Right ventricle myocardium superior (tissue), 1 donor: Measurements from ENCODE around the gene WNT10A. TPM values are rescaled to one million over a fixed set of nuclear protein-coding genes. Genes with fewer than 3 reads are reported as not detected.
"Not testable (repeated sequence)": the region's sequence is repeated elsewhere in the genome, so short reads cannot be mapped to it uniquely, and the experiment has no call there.

Experiments
- ATAC-seq: fragments of 200-7000 bp; cut with Tn5 transposase; one replicate; pipeline ENCODE4 v1.9.1; 2020; ENCODE audit warnings: mild to moderate bottlenecking; ENCODE audit not compliant: poor library complexity
- DNase-seq: peaks from one replicate; pipeline ENCODE4 v3.0.0-alpha.2; 2020
- intact Hi-C: fragments of 100-400 bp; cut with DNase I; formaldehyde crosslinking; loops from one replicate; pipeline ENCODE4 v1.11.2; 2022
- total RNA-seq: library from RNA; stranded (reverse); fragmentation: NEBNext Ultra II Directional; extraction: Animal tissue kit (Norgen Biotek cat#: 25700); gene quantifications from one replicate; pipeline ENCODE4 v1.2.1, GENCODE V29; 2021
- donor health status: DM: no; HTN: yes; CAD: no; lungs with severe emphysema.

Gene WNT10A
- total RNA-seq, 1 donor from 2014 or later = not detected

GRCh38 chr2:218898109-218898878 lies 17.6 kb downstream of the WNT10A start:
- DNase-seq (peak; percentile 85), ATAC-seq (peak; percentile 94)
- intact Hi-C loops = no loop called here

DNA sequence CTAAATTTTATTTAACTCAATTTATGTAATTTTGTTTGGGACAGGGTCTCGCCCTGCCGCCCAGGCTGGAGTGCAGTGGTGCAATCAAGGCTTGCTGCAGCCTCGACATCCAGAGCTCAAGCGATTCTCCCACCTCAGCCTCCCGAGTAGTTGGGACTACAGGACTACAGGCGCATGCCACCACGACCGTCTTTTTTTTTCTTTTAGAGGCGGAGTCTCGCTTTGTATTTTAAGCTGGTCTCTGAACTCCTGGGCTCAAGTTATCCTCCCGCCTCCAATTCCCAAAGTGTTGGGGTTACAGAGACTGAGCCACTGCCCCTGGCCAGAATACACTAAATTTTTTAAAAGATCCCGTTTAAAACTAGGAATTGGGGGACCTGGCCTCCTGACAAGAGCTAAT lies 18.5 kb downstream of the WNT10A start:
- no peak for ATAC-seq
- no peak for DNase-seq
- intact Hi-C loops = no loop called here

DNA sequence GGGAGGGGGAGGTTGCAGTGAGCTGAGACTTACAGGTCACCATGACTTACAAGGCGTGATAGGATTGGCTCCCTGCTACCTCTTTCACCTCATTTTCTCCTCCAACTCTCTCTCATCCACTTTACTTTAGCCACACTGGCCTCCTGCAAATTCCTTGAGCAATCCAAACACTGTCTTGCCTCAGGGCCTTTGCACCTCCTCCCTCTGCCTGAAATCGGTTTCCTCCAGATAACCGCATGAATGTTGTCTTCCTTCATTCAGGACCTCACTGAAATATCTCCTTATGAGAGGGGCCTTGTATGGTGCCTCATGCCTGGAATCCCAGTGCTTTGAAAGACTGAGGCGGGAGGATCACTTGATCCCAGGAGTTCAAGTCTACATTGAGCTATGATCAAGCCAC lies 21.8 kb downstream of the WNT10A start:
- DNase-seq (no peak), ATAC-seq (no peak)
- intact Hi-C loops = no loop called here

- DNase-seq (no peak), ATAC-seq (no peak)
- intact Hi-C loops = no loop called here
Observed at GRCh38 chr2:218904176-218904575, 23.5 kb downstream of the WNT10A start.

GRCh38 chr2:218908721-218909619 lies 28.3 kb downstream of the WNT10A start:
- intact Hi-C loops = no loop called here

GRCh38 chr2:218910741-218911140 lies 30.1 kb downstream of the WNT10A start:
- DNase-seq (no peak), ATAC-seq (no peak)
- intact Hi-C loops = no loop called here

More at GRCh38 chr2:218908721-218909619, 28.3 kb downstream of the WNT10A start:
- peak; percentile 99 for ATAC-seq
- peak; percentile 92 for DNase-seq

GRCh38 chr2:218920504-218920903 lies 39.9 kb downstream of the WNT10A start:
- ATAC-seq (no peak), DNase-seq (no peak)
- intact Hi-C loops = no loop called here

GRCh38 chr2:218924757-218925156 lies 44.1 kb downstream of the WNT10A start:
- intact Hi-C loops = no loop called here
- DNase-seq = no peak
- ATAC-seq = no peak

DNA sequence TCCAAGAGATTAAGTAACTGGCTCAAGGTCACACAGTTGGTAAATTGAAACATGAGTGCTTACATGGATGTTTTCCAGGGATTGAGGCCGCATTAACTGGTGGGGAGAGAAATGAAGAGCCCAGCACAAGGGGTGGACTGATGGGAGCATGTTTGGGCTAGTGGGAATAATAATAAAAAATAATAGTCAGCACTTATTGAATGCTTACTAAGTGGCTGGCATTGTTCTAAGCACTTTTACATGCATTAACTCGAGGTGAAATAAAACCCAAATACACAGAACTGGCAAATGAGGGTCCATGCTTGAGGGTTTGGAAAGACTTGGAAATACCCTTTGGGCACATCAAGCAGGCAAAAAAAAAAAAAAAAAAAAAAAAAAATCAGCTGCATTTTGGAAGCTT lies 44.8 kb downstream of the WNT10A start:
- intact Hi-C loops = no loop called here
- ATAC-seq = no peak
- no peak for DNase-seq

DNA sequence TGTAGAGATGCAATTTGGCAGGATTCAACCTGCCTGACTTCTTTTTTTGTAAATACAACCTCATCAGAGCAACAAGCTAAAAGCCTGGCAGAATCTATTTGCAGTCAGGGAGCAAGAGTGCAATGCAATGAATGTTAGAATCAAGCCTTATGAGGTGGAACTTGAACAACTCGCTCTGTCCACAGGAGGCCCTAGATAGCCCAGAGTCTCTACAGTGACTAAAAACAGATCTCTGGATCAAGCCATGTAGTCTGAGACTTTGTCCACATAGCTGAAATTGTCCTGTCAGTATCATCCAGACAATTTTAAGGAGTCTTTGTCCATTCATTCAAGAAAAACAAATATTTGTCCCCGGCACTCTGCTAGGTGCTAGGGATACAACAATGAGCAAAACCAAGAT lies 46.8 kb downstream of the WNT10A start:
- intact Hi-C loops = no loop called here
- ATAC-seq (no peak), DNase-seq (no peak)

DNA sequence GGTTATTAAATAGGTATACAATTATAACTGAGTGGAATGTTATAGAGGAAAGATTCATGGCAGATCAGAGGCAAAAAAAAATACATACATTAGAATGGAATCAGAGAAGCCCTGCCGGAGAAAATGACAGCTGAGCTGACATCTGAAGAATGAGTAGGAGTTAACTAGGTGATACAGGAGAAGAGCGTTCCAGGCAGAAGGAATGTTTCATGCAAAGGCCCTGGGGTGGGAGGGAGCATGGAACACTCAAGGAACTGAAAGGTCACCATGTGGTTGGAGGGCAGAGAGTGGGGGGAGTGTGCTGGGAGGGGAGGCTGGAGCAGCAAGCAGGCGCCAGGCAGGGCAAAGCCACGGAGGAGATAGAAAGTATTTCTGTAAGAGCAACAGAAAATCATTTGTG lies 47.2 kb downstream of the WNT10A start:
- ATAC-seq (no peak), DNase-seq (no peak)
- intact Hi-C loops = no loop called here

- intact Hi-C loops, DNase-seq, ATAC-seq: not testable (repeated sequence)
Observed at GRCh38 chr2:218930488-218930887, 49.8 kb downstream of the WNT10A start.

- ATAC-seq, intact Hi-C loops, DNase-seq: not testable (repeated sequence)
Observed at GRCh38 chr2:218931751-218932150, 51.1 kb downstream of the WNT10A start.

Other genes with a start within 250 kb of the WNT10A start
- gene ZNF142, start 221.2 kb upstream of the WNT10A start, total RNA-seq = 20.5 TPM
- gene BCS1L, start 221.2 kb upstream of the WNT10A start, total RNA-seq = 47.6 TPM
- gene RNF25, start 208.8 kb upstream of the WNT10A start, total RNA-seq = 12.4 TPM
- gene STK36, start 208.8 kb upstream of the WNT10A start, total RNA-seq = 3.9 TPM
- gene TTLL4, start 170.0 kb upstream of the WNT10A start, total RNA-seq = 5.6 TPM
- 10.5 TPM for gene CYP27A1, start 98.7 kb upstream of the WNT10A start, total RNA-seq
- not detected for gene PRKAG3, start 49.0 kb upstream of the WNT10A start, total RNA-seq
- 2.6 TPM for gene WNT6, start 21.0 kb upstream of the WNT10A start, total RNA-seq
- not detected for gene CDK5R2, start 78.8 kb downstream of the WNT10A start, total RNA-seq
- gene FEV, start 104.3 kb downstream of the WNT10A start, total RNA-seq = not detected
- gene CRYBA2, start 112.6 kb downstream of the WNT10A start, total RNA-seq = not detected
- not detected for gene CFAP65, start 160.7 kb downstream of the WNT10A start, total RNA-seq
- not detected for gene IHH, start 180.1 kb downstream of the WNT10A start, total RNA-seq